Right atrium auricular region (tissue), 2 donors: ENCODE data around the gene ESAM. TPM values are rescaled to one million over a fixed set of nuclear protein-coding genes. Genes with fewer than 3 reads are reported as not detected.
A peak's percentile ranks its signal among the peaks of the same experiment; 100 is the strongest.

Experiments used
- DNase-seq: peaks from one replicate; pipeline ENCODE4 v3.0.0-alpha.2; 2019; ENCODE audit warnings: low spot score
- H3K27ac ChIP-seq, 2 donors: fragments of 200-600 bp; sonication (generic); 1 replicate in 1 of 2; 2 replicates in 1 of 2; pipeline ENCODE4 v1.5.1; 2016 to 2019
- H3K27me3 ChIP-seq, 2 donors: fragments of 200-600 bp; sonication (generic); one replicate each; pipeline versions ENCODE4 v1.5.1 to v1.6.0; 2017 to 2019
- H3K36me3 ChIP-seq: fragments of 200-600 bp; sonication (generic); one replicate; pipeline ENCODE4 v1.5.1; 2016
- H3K4me1 ChIP-seq, 2 donors: fragments of 200-600 bp; sonication (generic); one replicate each; pipeline versions ENCODE4 v1.5.1 to v1.6.0; 2017 to 2019
- H3K4me3 ChIP-seq, 2 donors: fragments of 200-600 bp; sonication (generic); 1 replicate in 1 of 2; 2 replicates in 1 of 2; pipeline ENCODE4 v1.5.1; 2017 to 2019; ENCODE audit warnings: mild to moderate bottlenecking in 1 of 2, moderate library complexity in 1 of 2
- H3K9me3 ChIP-seq, 2 donors: fragments of 200-600 bp; sonication (generic); one replicate each; pipeline ENCODE4 v1.5.1; 2019
- total RNA-seq, 2 donors: library from RNA; depleted of rRNA; stranded (reverse); fragments of >200 nt; gene quantifications; one replicate each; pipeline ENCODE4 v1.1.0, GENCODE V29; 2016
- TF ChIP-seq, protein P1 (sequence below), 2 donors: fragments of 200-600 bp; sonication (generic); IDR thresholded peaks; one replicate each; pipeline ENCODE4 v1.5.1; 2019; ENCODE audit warnings: antibody characterized with exemption in 2 of 2

The ESAM gene
- total RNA-seq, 2 donors from 2014 or later = 60.6 to 64.6 TPM

GRCh38 chr11:124728134-124728533 lies 34.0 kb downstream of the ESAM start:
- Histone ChIP-seq H3K27me3 (no peaks in the 10 kb centered on the region), H3K9me3 (no peaks in the 10 kb centered on the region), H3K4me3 (no peak overlapping the region), H3K27ac (no peak overlapping the region), H3K36me3 (no peaks in the 10 kb centered on the region), H3K4me1 (peaks cover 0 to 17% of the 10 kb centered on the region in 2 donors)
- no peak for DNase-seq
- TF ChIP-seq, protein P1, sequence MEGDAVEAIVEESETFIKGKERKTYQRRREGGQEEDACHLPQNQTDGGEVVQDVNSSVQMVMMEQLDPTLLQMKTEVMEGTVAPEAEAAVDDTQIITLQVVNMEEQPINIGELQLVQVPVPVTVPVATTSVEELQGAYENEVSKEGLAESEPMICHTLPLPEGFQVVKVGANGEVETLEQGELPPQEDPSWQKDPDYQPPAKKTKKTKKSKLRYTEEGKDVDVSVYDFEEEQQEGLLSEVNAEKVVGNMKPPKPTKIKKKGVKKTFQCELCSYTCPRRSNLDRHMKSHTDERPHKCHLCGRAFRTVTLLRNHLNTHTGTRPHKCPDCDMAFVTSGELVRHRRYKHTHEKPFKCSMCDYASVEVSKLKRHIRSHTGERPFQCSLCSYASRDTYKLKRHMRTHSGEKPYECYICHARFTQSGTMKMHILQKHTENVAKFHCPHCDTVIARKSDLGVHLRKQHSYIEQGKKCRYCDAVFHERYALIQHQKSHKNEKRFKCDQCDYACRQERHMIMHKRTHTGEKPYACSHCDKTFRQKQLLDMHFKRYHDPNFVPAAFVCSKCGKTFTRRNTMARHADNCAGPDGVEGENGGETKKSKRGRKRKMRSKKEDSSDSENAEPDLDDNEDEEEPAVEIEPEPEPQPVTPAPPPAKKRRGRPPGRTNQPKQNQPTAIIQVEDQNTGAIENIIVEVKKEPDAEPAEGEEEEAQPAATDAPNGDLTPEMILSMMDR (IDR thresholded peaks at IDR 0.05) = no peak

- no peaks in the 10 kb centered on the region for H3K9me3 ChIP-seq
- H3K27ac ChIP-seq = no peak overlapping the region
- no peaks in the 10 kb centered on the region for H3K27me3 ChIP-seq
- peaks cover 0 to 17% of the 10 kb centered on the region in 2 donors for H3K4me1 ChIP-seq
- no peak overlapping the region for H3K4me3 ChIP-seq
- H3K36me3 ChIP-seq = no peaks in the 10 kb centered on the region
- no peak for DNase-seq
- TF ChIP-seq, protein P1 (IDR thresholded peaks at IDR 0.05) = no peak
Observed at GRCh38 chr11:124727474-124727873, 34.6 kb downstream of the ESAM start.

GRCh38 chr11:124725719-124726105 lies 36.4 kb downstream of the ESAM start:
- H3K9me3 ChIP-seq = no peaks in the 10 kb centered on the region
- TF ChIP-seq, protein P1 (IDR thresholded peaks at IDR 0.05) = no peak
- no peaks in the 10 kb centered on the region for H3K27me3 ChIP-seq
- no peak overlapping the region for H3K4me3 ChIP-seq
- no peaks in the 10 kb centered on the region for H3K36me3 ChIP-seq
- no peak overlapping the region for H3K27ac ChIP-seq
- DNase-seq = no peak
- H3K4me1 ChIP-seq = peaks cover 0 to 17% of the 10 kb centered on the region in 2 donors

GRCh38 chr11:124724979-124725718 lies 36.9 kb downstream of the ESAM start:
- peak overlapping the region in 1 of 2 donors; percentile 5 for H3K27ac ChIP-seq
- H3K9me3 ChIP-seq = no peaks in the 10 kb centered on the region
- H3K27me3 ChIP-seq = no peaks in the 10 kb centered on the region
- TF ChIP-seq, protein P1 (IDR thresholded peaks at IDR 0.05) = no peak
- H3K36me3 ChIP-seq = no peaks in the 10 kb centered on the region
- H3K4me1 ChIP-seq = peaks cover 0 to 17% of the 10 kb centered on the region in 2 donors
- H3K4me3 ChIP-seq = no peak overlapping the region
- no peak for DNase-seq

GRCh38 chr11:124722176-124722575 lies 39.9 kb downstream of the ESAM start:
- Histone ChIP-seq H3K27me3 (peaks cover 6 to 7% of the 10 kb centered on the region in 2 donors), H3K4me1 (peaks cover 0 to 33% of the 10 kb centered on the region in 2 donors), H3K9me3 (no peaks in the 10 kb centered on the region), H3K36me3 (no peaks in the 10 kb centered on the region), H3K27ac (no peak overlapping the region), H3K4me3 (no peak overlapping the region)
- TF ChIP-seq, protein P1 (IDR thresholded peaks at IDR 0.05) = no peak
- no peak for DNase-seq

GRCh38 chr11:124719534-124719933 lies 42.6 kb downstream of the ESAM start:
- Histone ChIP-seq H3K27ac (no peak overlapping the region), H3K9me3 (no peaks in the 10 kb centered on the region), H3K36me3 (no peaks in the 10 kb centered on the region), H3K4me1 (peaks cover 0 to 20% of the 10 kb centered on the region in 2 donors), H3K27me3 (peaks cover 6 to 7% of the 10 kb centered on the region in 2 donors), H3K4me3 (no peak overlapping the region)
- TF ChIP-seq, protein P1 (IDR thresholded peaks at IDR 0.05) = no peak
- DNase-seq = no peak
